MM.1S (cell line): ENCODE results near the gene DAG1.
"Not testable (repeated sequence)": the region's sequence is repeated elsewhere in the genome, so short reads cannot be mapped to it uniquely, and the experiment has no call there.

Experiments
- DNase-seq: peaks from one replicate; pipeline ENCODE4 v3.0.0-alpha.2; 2015
- H2AFZ ChIP-seq: fragments of 300-600 bp; sonication (generic); 2 replicates; pipeline ENCODE4 v1.6.0; 2016; ENCODE audit warnings: antibody characterized with exemption, low read length
- H3F3A ChIP-seq: fragments of 300-600 bp; sonication (generic); 2 replicates; pipeline ENCODE4 v1.6.1; 2016; ENCODE audit warnings: mild to moderate bottlenecking, antibody characterized with exemption, low read length, moderate library complexity, mixed read lengths; ENCODE audit not compliant: insufficient read depth
- H3K27ac ChIP-seq: fragments of 300-600 bp; sonication (generic); 2 replicates; pipeline ENCODE4 v1.5.1; 2016; ENCODE audit warnings: mild to moderate bottlenecking, low read length
- H3K27me3 ChIP-seq: fragments of 300-600 bp; sonication (generic); replicated peaks from 2 replicates; pipeline ENCODE4 v1.6.0; 2016; ENCODE audit warnings: low read length; ENCODE audit not compliant: insufficient read depth
- H3K36me3 ChIP-seq: fragments of 300-600 bp; sonication (generic); replicated peaks from 2 replicates; pipeline ENCODE4 v1.6.1; 2016; ENCODE audit warnings: mild to moderate bottlenecking, low read length, mixed read lengths; ENCODE audit not compliant: insufficient read depth
- H3K4me1 ChIP-seq: fragments of 300-600 bp; sonication (generic); 2 replicates; pipeline ENCODE4 v1.6.1; 2016; ENCODE audit warnings: low read length, mixed read lengths
- H3K4me2 ChIP-seq: fragments of 300-600 bp; sonication (generic); 2 replicates; pipeline ENCODE4 v1.6.0; 2016; ENCODE audit warnings: low read depth, low read length
- H3K4me3 ChIP-seq: fragments of 300-600 bp; sonication (generic); 2 replicates; pipeline ENCODE4 v1.5.1; 2016; ENCODE audit warnings: low read length, mixed read lengths
- H3K79me2 ChIP-seq: fragments of 300-600 bp; sonication (generic); 2 replicates; pipeline ENCODE4 v1.6.1; 2016; ENCODE audit warnings: mixed run types, low read length, mixed read lengths
- H3K9ac ChIP-seq: fragments of 300-600 bp; sonication (generic); 2 replicates; pipeline ENCODE4 v1.6.1; 2016; ENCODE audit warnings: low read length, mixed read lengths
- H3K9me2 ChIP-seq: fragments of 300-600 bp; sonication (generic); replicated peaks from 2 replicates; pipeline ENCODE4 v1.6.1; 2016; ENCODE audit warnings: mild to moderate bottlenecking, low read length, mixed read lengths; ENCODE audit not compliant: insufficient read depth
- H3K9me3 ChIP-seq: fragments of 300-600 bp; sonication (generic); replicated peaks from 2 replicates; pipeline ENCODE4 v1.6.1; 2016; ENCODE audit warnings: mild to moderate bottlenecking, low read length, mixed read lengths; ENCODE audit not compliant: insufficient read depth
- H4K20me1 ChIP-seq: fragments of 300-600 bp; sonication (generic); 2 replicates; pipeline ENCODE4 v1.6.1; 2016; ENCODE audit warnings: mild to moderate bottlenecking, low read length, moderate library complexity, mixed read lengths; ENCODE audit not compliant: insufficient read depth
- CTCF ChIP-seq: fragments of 300-600 bp; sonication (generic); IDR thresholded peaks from 2 replicates; pipeline ENCODE4 v1.5.1; 2016; ENCODE audit warnings: antibody characterized with exemption, low read length, mixed read lengths
- EZH2 ChIP-seq: fragments of 300-600 bp; sonication (generic); optimal IDR thresholded peaks from 2 replicates; pipeline ENCODE3; 2017; ENCODE audit warnings: low read depth, mild to moderate bottlenecking, antibody characterized with exemption, low read length, mixed read lengths
- EZH2phosphoT487 ChIP-seq: fragments of 300-600 bp; sonication (generic); IDR thresholded peaks from 2 replicates; pipeline ENCODE4 v1.6.1; 2018; ENCODE audit warnings: antibody characterized with exemption, low read length

The DAG1 gene

GRCh38 chr3:49492969-49493368, 22.9 kb downstream of the DAG1 start:
- H2AFZ ChIP-seq, result no peak overlapping the region
- no peaks in the 10 kb centered on the region for H3K9me2 ChIP-seq
- TF ChIP-seq CTCF (no peak), EZH2 (no peak), EZH2phosphoT487 (no peak)
- no peak overlapping the region for H3K4me2 ChIP-seq
- H3F3A ChIP-seq, result no peaks in the 10 kb centered on the region
- no peaks in the 10 kb centered on the region for H3K9me3 ChIP-seq
- peaks cover 18% of the 10 kb centered on the region for H3K79me2 ChIP-seq
- H4K20me1 ChIP-seq, result no peaks in the 10 kb centered on the region
- no peak overlapping the region for H3K4me3 ChIP-seq
- no peaks in the 10 kb centered on the region; the same call in 1 of the 2 replicates for H3K36me3 ChIP-seq
- H3K27me3 ChIP-seq, result no peaks in the 10 kb centered on the region
- no peak overlapping the region for H3K9ac ChIP-seq
- DNase-seq, result no peak
- no peak overlapping the region for H3K27ac ChIP-seq
- no peaks in the 10 kb centered on the region for H3K4me1 ChIP-seq

- no peaks in the 10 kb centered on the region for H3K9me2 ChIP-seq
Measured at GRCh38 chr3:49493901-49494300, 23.8 kb downstream of the DAG1 start.

GRCh38 chr3:49495023-49495422, 25.0 kb downstream of the DAG1 start:
- Histone ChIP-seq H3K27me3 (no peaks in the 10 kb centered on the region), H3K9me3 (no peaks in the 10 kb centered on the region), H3K4me1 (no peaks in the 10 kb centered on the region), H4K20me1 (no peaks in the 10 kb centered on the region), H3K9me2 (no peaks in the 10 kb centered on the region), H3K4me2 (no peak overlapping the region), H3K79me2 (peaks cover 21% of the 10 kb centered on the region), H3K9ac (no peak overlapping the region), H3K4me3 (no peak overlapping the region), H2AFZ (no peak overlapping the region), H3K36me3 (no peaks in the 10 kb centered on the region; the same call in 1 of the 2 replicates), H3K27ac (no peak overlapping the region), H3F3A (no peaks in the 10 kb centered on the region)
- DNase-seq, result no peak
- no peak for TF ChIP-seq EZH2
- no peak for TF ChIP-seq CTCF
- TF ChIP-seq EZH2phosphoT487, result no peak

More at GRCh38 chr3:49493901-49494300, 23.8 kb downstream of the DAG1 start:
- no peaks in the 10 kb centered on the region for H3K4me1 ChIP-seq
- peaks cover 13% of the 10 kb centered on the region; the same call in 1 of the 2 replicates for H3K79me2 ChIP-seq
- no peaks in the 10 kb centered on the region for H3K9me3 ChIP-seq
- TF ChIP-seq CTCF (no peak), EZH2phosphoT487 (no peak), EZH2 (no peak)
- H3K27ac ChIP-seq, result no peak overlapping the region
- H4K20me1 ChIP-seq, result no peaks in the 10 kb centered on the region
- H3K4me3 ChIP-seq, result no peak overlapping the region
- H3K27me3 ChIP-seq, result no peaks in the 10 kb centered on the region
- H3F3A ChIP-seq, result no peaks in the 10 kb centered on the region
- H2AFZ ChIP-seq, result no peak overlapping the region
- H3K4me2 ChIP-seq, result no peak overlapping the region
- H3K9ac ChIP-seq, result no peak overlapping the region
- DNase-seq, result no peak
- H3K36me3 ChIP-seq, result no peaks in the 10 kb centered on the region; the same call in 1 of the 2 replicates

GRCh38 chr3:49496845-49497244, 26.8 kb downstream of the DAG1 start:
- not testable (repeated sequence) for H3K4me2 ChIP-seq, H3K27me3 ChIP-seq, H4K20me1 ChIP-seq, H3K9me3 ChIP-seq, H3K27ac ChIP-seq, H3K9me2 ChIP-seq, H3K9ac ChIP-seq, H2AFZ ChIP-seq, H3K36me3 ChIP-seq, H3K4me3 ChIP-seq, DNase-seq, H3F3A ChIP-seq, H3K4me1 ChIP-seq
- peaks cover 30% of the 10 kb centered on the region for H3K79me2 ChIP-seq
